Measurements from ENCODE around the gene XKR7. TPM values are rescaled to one million over a fixed set of nuclear protein-coding genes. Genes with fewer than 3 reads are reported as not detected.

XKR7 gene
- total and polyA plus RNA-seq, 2 donors (not counting 1 experiment from before 2014, with no cell fraction given), result 0.05 to 0.12 TPM

DNA sequence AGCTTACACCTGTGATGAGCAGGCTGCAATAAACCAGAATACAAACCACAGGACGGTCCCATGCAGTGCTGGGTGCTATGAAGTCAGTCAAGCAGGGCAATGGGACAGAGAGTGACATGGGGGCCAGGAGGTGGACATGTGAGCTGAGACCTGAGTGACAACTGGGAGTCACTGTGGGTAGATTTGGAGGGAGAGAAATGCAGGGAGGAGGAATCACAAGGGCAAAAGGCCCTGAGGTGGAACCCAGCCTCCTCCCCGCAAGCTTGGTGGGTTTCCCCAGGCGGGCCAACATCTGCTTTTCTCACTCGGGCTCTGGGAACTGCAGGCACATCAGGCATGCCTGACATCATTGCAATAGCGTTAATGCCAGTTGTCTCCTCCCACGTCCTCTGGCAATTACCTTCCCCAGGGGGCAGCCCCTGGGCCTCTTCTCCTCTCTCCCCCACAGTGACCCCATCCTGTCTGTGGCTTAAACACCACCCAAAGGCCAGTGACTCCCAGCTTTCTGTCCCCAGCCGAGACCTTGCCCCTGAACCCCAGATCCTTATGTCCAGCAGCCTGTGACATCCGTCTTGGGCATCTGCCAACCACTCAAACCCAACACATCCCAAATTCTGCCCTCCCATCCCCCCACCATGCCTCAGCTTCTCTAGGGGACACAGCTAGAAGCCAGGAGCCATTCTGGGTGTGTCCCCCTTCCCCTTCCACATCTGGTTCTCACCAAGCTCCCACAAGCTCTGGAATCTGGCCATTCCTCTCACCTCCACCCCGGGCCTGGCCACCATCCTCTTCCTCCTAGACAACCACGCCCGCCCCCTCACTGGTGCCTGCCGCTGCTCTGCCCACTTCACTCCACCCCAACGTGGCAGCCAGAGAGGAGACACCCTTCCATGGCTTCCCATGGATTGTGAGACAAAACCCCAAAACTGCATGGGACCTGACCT lies 44.3 kb upstream of the XKR7 start:
- H3K27me3 ChIP-seq (replicated peaks in 1 of 4; ENCODE audit: control extremely low read depth in 1 of 4, control insufficient read depth in 3 of 4, insufficient read depth in 4 of 4, low read length in 3 of 4), result peaks cover 0 to 8% (median 1%) of the 10 kb centered on the region in 4 experiments
- ChIA-PET CTCF (no interaction called here), POLR2A (no interaction called here)
- DNase-seq, result peak; percentile 20
- Mint-ChIP-seq H3K4me3 (no peak overlapping the region), H3K9me3 (ENCODE audit: insufficient read depth) (no peaks in the 10 kb centered on the region), H3K4me1 (peaks cover 9% of the 10 kb centered on the region), H3K27me3 (peaks cover 16% of the 10 kb centered on the region), H3K27ac (peak overlapping the region; percentile 6)
- no peaks in the 10 kb centered on the region for H4K20me1 ChIP-seq (ENCODE audit: control insufficient read depth, insufficient read depth, low read length, poor library complexity, severe bottlenecking)
- no peaks in the 10 kb centered on the region for H3K9me3 ChIP-seq (ENCODE audit: control extremely low read depth in 1 of 3, control insufficient read depth in 2 of 3, insufficient read depth in 1 of 3, low read length in 2 of 3)
- H3K27ac ChIP-seq (ENCODE audit: low read length in 2 of 2), result no peak overlapping the region
- intact Hi-C loops (cut with micrococcal nuclease), result no loop called here
- H3K36me3 ChIP-seq (replicated peaks in 1 of 2; ENCODE audit: control extremely low read depth in 1 of 2, control insufficient read depth in 1 of 2, extremely low read depth in 1 of 2, insufficient read depth in 2 of 2, low read length in 1 of 2), result no peaks in the 10 kb centered on the region
- peaks cover 0 to 6% of the 10 kb centered on the region in 2 donors for H3K4me1 ChIP-seq (ENCODE audit: control insufficient read depth in 2 of 2, insufficient read depth in 2 of 2, low read length in 2 of 2)
- no peak overlapping the region for H3K4me2 ChIP-seq (replicated peaks; ENCODE audit: low read depth, low read length, poor library complexity, severe bottlenecking)
- no peak for ATAC-seq (ENCODE audit: low read depth)
- H3K9ac ChIP-seq (ENCODE audit: low read length), result no peak overlapping the region
- H3K79me2 ChIP-seq (ENCODE audit: control insufficient read depth, insufficient read depth, low read length), result no peaks in the 10 kb centered on the region
- H3K4me3 ChIP-seq (ENCODE audit: control extremely low read depth in 1 of 5, extremely low read depth in 1 of 5, insufficient read depth in 1 of 5, low read depth in 2 of 5, low read length in 4 of 5), result no peak overlapping the region
- no peak overlapping the region for H2AFZ ChIP-seq (ENCODE audit: insufficient read depth, low read depth, low read length, poor library complexity, severe bottlenecking)
- WGBS (ENCODE audit: insufficient coverage), result 51% methylated on average over 13 of the region's 13 CpGs
- TF ChIP-seq EZH2 (IDR thresholded peaks at IDR 0.05; ENCODE audit: borderline replicate concordance, insufficient read depth, low read depth, low read length, poor library complexity, severe bottlenecking), result no peak
- TF ChIP-seq, protein P1, sequence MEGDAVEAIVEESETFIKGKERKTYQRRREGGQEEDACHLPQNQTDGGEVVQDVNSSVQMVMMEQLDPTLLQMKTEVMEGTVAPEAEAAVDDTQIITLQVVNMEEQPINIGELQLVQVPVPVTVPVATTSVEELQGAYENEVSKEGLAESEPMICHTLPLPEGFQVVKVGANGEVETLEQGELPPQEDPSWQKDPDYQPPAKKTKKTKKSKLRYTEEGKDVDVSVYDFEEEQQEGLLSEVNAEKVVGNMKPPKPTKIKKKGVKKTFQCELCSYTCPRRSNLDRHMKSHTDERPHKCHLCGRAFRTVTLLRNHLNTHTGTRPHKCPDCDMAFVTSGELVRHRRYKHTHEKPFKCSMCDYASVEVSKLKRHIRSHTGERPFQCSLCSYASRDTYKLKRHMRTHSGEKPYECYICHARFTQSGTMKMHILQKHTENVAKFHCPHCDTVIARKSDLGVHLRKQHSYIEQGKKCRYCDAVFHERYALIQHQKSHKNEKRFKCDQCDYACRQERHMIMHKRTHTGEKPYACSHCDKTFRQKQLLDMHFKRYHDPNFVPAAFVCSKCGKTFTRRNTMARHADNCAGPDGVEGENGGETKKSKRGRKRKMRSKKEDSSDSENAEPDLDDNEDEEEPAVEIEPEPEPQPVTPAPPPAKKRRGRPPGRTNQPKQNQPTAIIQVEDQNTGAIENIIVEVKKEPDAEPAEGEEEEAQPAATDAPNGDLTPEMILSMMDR (IDR thresholded peaks at IDR 0.05), result no peak

DNA sequence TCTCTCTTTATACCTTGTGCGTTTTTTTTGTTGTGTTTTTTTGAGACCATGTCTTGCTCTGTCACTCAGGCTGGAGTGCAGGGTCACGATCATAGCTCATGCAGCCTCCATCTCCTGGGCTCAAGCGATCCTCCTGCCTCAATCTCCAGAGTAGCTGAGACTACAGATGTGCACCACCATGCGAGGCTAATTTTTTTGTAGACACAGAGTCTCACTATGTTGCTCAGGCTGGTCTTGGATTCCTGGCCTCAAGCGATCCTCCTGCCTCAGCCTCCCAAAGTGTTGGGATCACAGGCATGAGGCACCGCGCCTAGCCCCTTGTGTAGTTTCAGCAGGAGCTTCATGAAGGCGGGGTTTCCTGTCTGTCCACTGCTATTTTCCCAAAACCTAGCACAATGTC lies 43.4 kb upstream of the XKR7 start:
- Mint-ChIP-seq H3K27me3 (peaks cover 16% of the 10 kb centered on the region), H3K4me3 (no peak overlapping the region), H3K4me1 (peaks cover 9% of the 10 kb centered on the region), H3K27ac (no peak overlapping the region), H3K9me3 (ENCODE audit: insufficient read depth) (no peaks in the 10 kb centered on the region)
- POLR2A ChIA-PET, result no interaction called here
- Histone ChIP-seq H2AFZ (ENCODE audit: insufficient read depth, low read depth, low read length, poor library complexity, severe bottlenecking) (no peak overlapping the region), H3K36me3 (replicated peaks in 1 of 2; ENCODE audit: control extremely low read depth in 1 of 2, control insufficient read depth in 1 of 2, extremely low read depth in 1 of 2, insufficient read depth in 2 of 2, low read length in 1 of 2) (no peaks in the 10 kb centered on the region), H3K79me2 (ENCODE audit: control insufficient read depth, insufficient read depth, low read length) (no peaks in the 10 kb centered on the region), H3K9ac (ENCODE audit: low read length) (no peak overlapping the region), H3K4me2 (replicated peaks; ENCODE audit: low read depth, low read length, poor library complexity, severe bottlenecking) (no peak overlapping the region), H3K27me3 (replicated peaks in 1 of 4; ENCODE audit: control extremely low read depth in 1 of 4, control insufficient read depth in 3 of 4, insufficient read depth in 4 of 4, low read length in 3 of 4) (peaks cover 0 to 8% (median 1%) of the 10 kb centered on the region in 4 experiments), H3K9me3 (ENCODE audit: control extremely low read depth in 1 of 3, control insufficient read depth in 2 of 3, insufficient read depth in 1 of 3, low read length in 2 of 3) (no peaks in the 10 kb centered on the region), H3K4me1 (ENCODE audit: control insufficient read depth in 2 of 2, insufficient read depth in 2 of 2, low read length in 2 of 2) (peaks cover 0 to 6% of the 10 kb centered on the region in 2 donors), H3K4me3 (ENCODE audit: control extremely low read depth in 1 of 5, extremely low read depth in 1 of 5, insufficient read depth in 1 of 5, low read depth in 2 of 5, low read length in 4 of 5) (no peak overlapping the region), H4K20me1 (ENCODE audit: control insufficient read depth, insufficient read depth, low read length, poor library complexity, severe bottlenecking) (no peaks in the 10 kb centered on the region), H3K27ac (ENCODE audit: low read length in 2 of 2) (no peak overlapping the region)
- CTCF ChIA-PET, result no interaction called here
- DNase-seq, result no peak
- intact Hi-C loops (cut with micrococcal nuclease), result no loop called here
- no peak for ATAC-seq (ENCODE audit: low read depth)
- no peak for TF ChIP-seq EZH2 (IDR thresholded peaks at IDR 0.05; ENCODE audit: borderline replicate concordance, insufficient read depth, low read depth, low read length, poor library complexity, severe bottlenecking)
- TF ChIP-seq, protein P1 (IDR thresholded peaks at IDR 0.05), result no peak
- whole genome bisulfite sequencing (ENCODE audit: insufficient coverage), result 94% methylated on average over 8 of the region's 8 CpGs

All from B cell (primary cell).